ENCODE results near the gene SF3B5. TPM values are rescaled to one million over a fixed set of nuclear protein-coding genes. Genes with fewer than 3 reads are reported as not detected.

SF3B5 gene
- total RNA-seq, 1 donor from 2014 or later: 112 TPM

DNA sequence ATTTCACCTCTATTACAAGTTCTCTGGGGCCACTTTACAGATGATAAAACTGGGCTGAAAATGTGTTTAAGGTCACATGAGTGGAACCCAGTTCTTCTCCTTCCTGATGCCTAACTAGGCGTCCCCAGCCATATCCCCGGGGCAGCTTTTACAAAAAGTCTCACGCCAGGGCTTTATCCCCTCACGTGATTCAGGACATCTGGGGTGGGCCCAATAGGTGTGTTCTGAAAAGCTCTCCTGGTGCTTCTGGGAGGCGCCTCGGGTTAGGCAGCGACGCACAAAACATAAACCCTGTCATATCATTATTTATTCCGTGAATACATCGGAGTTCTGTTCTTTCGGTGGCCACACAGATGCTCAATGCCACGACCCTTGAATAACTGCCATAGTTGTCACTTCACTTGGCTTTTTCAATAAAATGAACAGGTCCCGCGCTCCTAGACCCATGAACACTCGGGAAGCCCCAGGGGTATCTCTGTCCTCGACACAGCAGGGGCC is 32.1 kb downstream of the SF3B5 start:
- H3K4me1 Mint-ChIP-seq: peaks cover 4% of the 10 kb centered on the region
- DNase-seq (ENCODE audit: low spot score in 2 of 2, unreplicated experiment in 2 of 2): no peak
- no peak overlapping the region for H3K27ac Mint-ChIP-seq
- H3K36me3 Mint-ChIP-seq: no peaks in the 10 kb centered on the region
- TF ChIP-seq, protein P1, sequence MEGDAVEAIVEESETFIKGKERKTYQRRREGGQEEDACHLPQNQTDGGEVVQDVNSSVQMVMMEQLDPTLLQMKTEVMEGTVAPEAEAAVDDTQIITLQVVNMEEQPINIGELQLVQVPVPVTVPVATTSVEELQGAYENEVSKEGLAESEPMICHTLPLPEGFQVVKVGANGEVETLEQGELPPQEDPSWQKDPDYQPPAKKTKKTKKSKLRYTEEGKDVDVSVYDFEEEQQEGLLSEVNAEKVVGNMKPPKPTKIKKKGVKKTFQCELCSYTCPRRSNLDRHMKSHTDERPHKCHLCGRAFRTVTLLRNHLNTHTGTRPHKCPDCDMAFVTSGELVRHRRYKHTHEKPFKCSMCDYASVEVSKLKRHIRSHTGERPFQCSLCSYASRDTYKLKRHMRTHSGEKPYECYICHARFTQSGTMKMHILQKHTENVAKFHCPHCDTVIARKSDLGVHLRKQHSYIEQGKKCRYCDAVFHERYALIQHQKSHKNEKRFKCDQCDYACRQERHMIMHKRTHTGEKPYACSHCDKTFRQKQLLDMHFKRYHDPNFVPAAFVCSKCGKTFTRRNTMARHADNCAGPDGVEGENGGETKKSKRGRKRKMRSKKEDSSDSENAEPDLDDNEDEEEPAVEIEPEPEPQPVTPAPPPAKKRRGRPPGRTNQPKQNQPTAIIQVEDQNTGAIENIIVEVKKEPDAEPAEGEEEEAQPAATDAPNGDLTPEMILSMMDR (IDR thresholded peaks at IDR 0.05; ENCODE audit: unreplicated experiment): no peak
- H3K9me3 Mint-ChIP-seq: no peaks in the 10 kb centered on the region
- peaks cover 80% of the 10 kb centered on the region for H3K27me3 Mint-ChIP-seq (ENCODE audit: low read depth)
- H3K4me3 Mint-ChIP-seq: peak overlapping the region; percentile 79

DNA sequence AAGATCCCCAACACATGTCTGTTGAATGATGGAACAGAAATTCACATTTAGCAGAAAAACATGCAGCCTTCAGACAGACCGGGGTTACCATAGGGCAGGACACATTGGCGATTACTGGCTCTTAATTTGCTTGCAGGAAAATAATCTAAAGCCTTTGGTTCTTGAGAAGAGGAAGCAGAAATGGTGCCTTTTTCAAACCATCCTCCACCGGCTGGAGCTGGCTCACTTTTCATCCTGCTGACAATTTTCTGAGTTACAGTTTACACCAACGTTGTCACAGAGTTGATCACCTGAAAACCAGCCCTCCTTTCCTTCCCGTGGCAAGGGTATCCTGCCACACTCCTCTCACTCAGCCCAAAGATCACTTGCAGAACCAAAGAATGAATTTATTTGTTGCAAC is 32.6 kb downstream of the SF3B5 start:
- H3K27me3 Mint-ChIP-seq (ENCODE audit: low read depth): peaks cover 80% of the 10 kb centered on the region

DNA sequence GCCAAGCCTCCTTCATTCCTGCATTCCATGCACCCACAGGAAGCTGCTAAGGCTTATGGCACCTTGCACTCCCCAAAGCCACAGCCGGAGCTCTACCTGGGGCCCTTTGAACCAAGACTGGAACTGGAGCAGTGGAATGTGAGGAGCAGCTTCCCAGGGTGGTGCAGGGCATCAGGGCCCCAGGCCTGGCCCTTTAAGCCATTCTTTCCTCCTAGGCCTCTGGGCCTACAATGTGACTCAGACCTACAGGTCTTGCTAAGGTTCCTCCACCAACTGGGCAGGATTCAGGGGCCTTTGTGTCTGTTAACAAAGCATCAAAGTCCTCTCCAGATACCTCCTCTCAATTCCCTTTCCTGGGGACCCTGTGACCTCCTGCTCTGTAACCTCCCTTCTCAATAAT is 36.2 kb downstream of the SF3B5 start:
- no peak for DNase-seq (ENCODE audit: low spot score in 2 of 2, unreplicated experiment in 2 of 2)
- peaks cover 70% of the 10 kb centered on the region for H3K27me3 Mint-ChIP-seq (ENCODE audit: low read depth)
- H3K36me3 Mint-ChIP-seq: no peaks in the 10 kb centered on the region
- H3K27ac Mint-ChIP-seq: no peak overlapping the region
- TF ChIP-seq, protein P1 (IDR thresholded peaks at IDR 0.05; ENCODE audit: unreplicated experiment): no peak
- no peaks in the 10 kb centered on the region for H3K4me1 Mint-ChIP-seq
- H3K4me3 Mint-ChIP-seq: no peak overlapping the region
- no peaks in the 10 kb centered on the region for H3K9me3 Mint-ChIP-seq

More for the DNA sequence above, 32.6 kb downstream of the SF3B5 start:
- no peak for DNase-seq (ENCODE audit: low spot score in 2 of 2, unreplicated experiment in 2 of 2)
- H3K4me3 Mint-ChIP-seq: peak overlapping the region; percentile 79
- peaks cover 4% of the 10 kb centered on the region for H3K4me1 Mint-ChIP-seq
- H3K36me3 Mint-ChIP-seq: no peaks in the 10 kb centered on the region
- H3K9me3 Mint-ChIP-seq: no peaks in the 10 kb centered on the region
- TF ChIP-seq, protein P1 (IDR thresholded peaks at IDR 0.05; ENCODE audit: unreplicated experiment): no peak
- no peak overlapping the region for H3K27ac Mint-ChIP-seq

DNA sequence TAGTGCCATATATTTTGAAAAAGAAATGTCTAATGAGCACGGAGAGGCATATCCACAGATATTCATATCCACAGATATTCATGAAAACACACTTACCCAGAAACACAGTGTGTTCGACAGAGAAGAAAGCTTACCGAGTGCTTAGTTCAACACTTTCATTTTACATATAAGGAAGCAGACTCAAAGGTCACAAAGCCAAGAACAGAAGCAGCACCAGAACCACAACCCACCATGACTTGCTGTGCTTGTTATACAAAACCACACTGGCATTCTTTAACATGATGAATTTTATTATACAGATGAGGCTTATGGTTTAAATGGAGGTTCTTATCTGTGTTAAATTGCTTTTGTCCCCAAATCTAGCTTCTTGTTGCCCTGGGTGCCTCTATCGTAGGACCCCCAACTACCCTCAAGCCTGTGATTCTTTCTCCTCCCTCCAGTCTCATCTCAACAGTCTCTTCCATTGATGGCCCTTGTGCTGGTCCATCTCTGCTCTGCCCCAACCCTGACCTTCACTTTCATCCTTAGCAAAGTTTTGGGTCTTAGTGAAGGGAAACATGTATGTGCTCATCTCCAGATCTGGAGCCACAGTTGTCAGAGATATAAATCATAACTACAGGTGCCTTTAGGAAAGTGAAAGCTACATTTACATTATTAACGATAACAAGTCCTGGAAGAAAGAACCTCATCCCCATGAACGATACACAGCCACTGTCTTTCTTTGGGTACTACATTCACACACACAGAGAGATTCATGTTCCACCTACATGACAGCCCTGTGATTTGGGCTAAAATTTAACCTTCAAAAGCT is 40.0 kb downstream of the SF3B5 start:
- peaks cover 40% of the 10 kb centered on the region for H3K27me3 Mint-ChIP-seq (ENCODE audit: low read depth)
- H3K4me1 Mint-ChIP-seq: no peaks in the 10 kb centered on the region
- no peak overlapping the region for H3K4me3 Mint-ChIP-seq
- no peaks in the 10 kb centered on the region for H3K36me3 Mint-ChIP-seq
- peaks cover 3% of the 10 kb centered on the region for H3K9me3 Mint-ChIP-seq
- DNase-seq (ENCODE audit: low spot score in 2 of 2, unreplicated experiment in 2 of 2): no peak
- TF ChIP-seq, protein P1 (IDR thresholded peaks at IDR 0.05; ENCODE audit: unreplicated experiment): no peak
- no peak overlapping the region for H3K27ac Mint-ChIP-seq

DNA sequence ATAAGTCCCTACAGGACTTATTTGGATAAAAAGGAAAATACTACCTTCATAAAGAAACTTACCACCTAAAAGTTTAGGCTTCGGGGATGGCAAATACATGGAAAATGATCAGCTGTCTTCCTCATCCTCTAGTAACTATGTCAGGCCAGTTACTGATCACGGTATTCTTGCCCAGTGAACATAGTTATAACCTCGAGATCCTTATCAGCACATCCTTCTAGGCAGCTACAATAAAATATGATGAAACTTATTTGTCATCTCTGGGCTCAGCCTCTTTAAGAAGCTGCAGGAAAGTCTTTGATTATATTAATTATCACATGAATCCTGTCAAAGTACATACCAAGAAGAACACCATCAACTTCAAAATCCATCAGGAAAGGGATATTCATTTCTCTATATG is 41.8 kb downstream of the SF3B5 start:
- Mint-ChIP-seq H3K27me3 (ENCODE audit: low read depth) (peaks cover 45% of the 10 kb centered on the region), H3K4me1 (no peaks in the 10 kb centered on the region)
- no peak for DNase-seq (ENCODE audit: low spot score in 2 of 2, unreplicated experiment in 2 of 2)

More for the DNA sequence above, 41.8 kb downstream of the SF3B5 start:
- Mint-ChIP-seq H3K36me3 (no peaks in the 10 kb centered on the region), H3K27ac (no peak overlapping the region), H3K9me3 (peaks cover 16% of the 10 kb centered on the region), H3K4me3 (no peak overlapping the region)
- TF ChIP-seq, protein P1 (IDR thresholded peaks at IDR 0.05; ENCODE audit: unreplicated experiment): no peak
